Right kidney (tissue), 9 donors: ENCODE results near the gene GMCL1.
"Not testable (repeated sequence)": the region's sequence is repeated elsewhere in the genome, so short reads cannot be mapped to it uniquely, and the experiment has no call there.

Experiments
- DNase-seq: peaks from one replicate; pipeline ENCODE4 v3.0.0-alpha.2; 2016
- long read RNA-seq, 8 donors: transcript quantifications; one replicate each; lab custom pipeline, GENCODE V29; 2026

Gene GMCL1, protein sequence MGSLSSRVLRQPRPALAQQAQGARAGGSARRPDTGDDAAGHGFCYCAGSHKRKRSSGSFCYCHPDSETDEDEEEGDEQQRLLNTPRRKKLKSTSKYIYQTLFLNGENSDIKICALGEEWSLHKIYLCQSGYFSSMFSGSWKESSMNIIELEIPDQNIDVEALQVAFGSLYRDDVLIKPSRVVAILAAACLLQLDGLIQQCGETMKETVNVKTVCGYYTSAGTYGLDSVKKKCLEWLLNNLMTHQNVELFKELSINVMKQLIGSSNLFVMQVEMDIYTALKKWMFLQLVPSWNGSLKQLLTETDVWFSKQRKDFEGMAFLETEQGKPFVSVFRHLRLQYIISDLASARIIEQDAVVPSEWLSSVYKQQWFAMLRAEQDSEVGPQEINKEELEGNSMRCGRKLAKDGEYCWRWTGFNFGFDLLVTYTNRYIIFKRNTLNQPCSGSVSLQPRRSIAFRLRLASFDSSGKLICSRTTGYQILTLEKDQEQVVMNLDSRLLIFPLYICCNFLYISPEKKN
- long read RNA-seq, donor 1, full-length matches to known transcripts, result 15 of 15 reads
- long read RNA-seq, donor 1, partial matches to known transcripts, result 0 of 15 reads
- long read RNA-seq, donor 1, other reads (novel, unspliced or antisense), result 0 of 15 reads
- long read RNA-seq, donor 2, full-length matches to known transcripts, result 8 of 8 reads
- long read RNA-seq, donor 2, partial matches to known transcripts, result 0 of 8 reads
- long read RNA-seq, donor 2, other reads (novel, unspliced or antisense), result 0 of 8 reads
- long read RNA-seq, donor 3, full-length matches to known transcripts, result 5 of 5 reads
- long read RNA-seq, donor 3, partial matches to known transcripts, result 0 of 5 reads
- long read RNA-seq, donor 3, other reads (novel, unspliced or antisense), result 0 of 5 reads
- long read RNA-seq, donor 4, full-length matches to known transcripts, result 9 of 9 reads
- long read RNA-seq, donor 4, partial matches to known transcripts, result 0 of 9 reads
- long read RNA-seq, donor 4, other reads (novel, unspliced or antisense), result 0 of 9 reads
- long read RNA-seq, donor 5, full-length matches to known transcripts, result 17 of 30 reads
- long read RNA-seq, donor 5, partial matches to known transcripts, result 13 of 30 reads
- long read RNA-seq, donor 5, other reads (novel, unspliced or antisense), result 0 of 30 reads
- long read RNA-seq, donor 6, full-length matches to known transcripts, result 8 of 28 reads
- long read RNA-seq, donor 6, partial matches to known transcripts, result 20 of 28 reads
- long read RNA-seq, donor 6, other reads (novel, unspliced or antisense), result 0 of 28 reads
- long read RNA-seq, donor 7, full-length matches to known transcripts, result 12 of 12 reads
- long read RNA-seq, donor 7, partial matches to known transcripts, result 0 of 12 reads
- long read RNA-seq, donor 7, other reads (novel, unspliced or antisense), result 0 of 12 reads
- long read RNA-seq, donor 8, full-length matches to known transcripts, result 9 of 9 reads
- long read RNA-seq, donor 8, partial matches to known transcripts, result 0 of 9 reads
- long read RNA-seq, donor 8, other reads (novel, unspliced or antisense), result 0 of 9 reads

DNA sequence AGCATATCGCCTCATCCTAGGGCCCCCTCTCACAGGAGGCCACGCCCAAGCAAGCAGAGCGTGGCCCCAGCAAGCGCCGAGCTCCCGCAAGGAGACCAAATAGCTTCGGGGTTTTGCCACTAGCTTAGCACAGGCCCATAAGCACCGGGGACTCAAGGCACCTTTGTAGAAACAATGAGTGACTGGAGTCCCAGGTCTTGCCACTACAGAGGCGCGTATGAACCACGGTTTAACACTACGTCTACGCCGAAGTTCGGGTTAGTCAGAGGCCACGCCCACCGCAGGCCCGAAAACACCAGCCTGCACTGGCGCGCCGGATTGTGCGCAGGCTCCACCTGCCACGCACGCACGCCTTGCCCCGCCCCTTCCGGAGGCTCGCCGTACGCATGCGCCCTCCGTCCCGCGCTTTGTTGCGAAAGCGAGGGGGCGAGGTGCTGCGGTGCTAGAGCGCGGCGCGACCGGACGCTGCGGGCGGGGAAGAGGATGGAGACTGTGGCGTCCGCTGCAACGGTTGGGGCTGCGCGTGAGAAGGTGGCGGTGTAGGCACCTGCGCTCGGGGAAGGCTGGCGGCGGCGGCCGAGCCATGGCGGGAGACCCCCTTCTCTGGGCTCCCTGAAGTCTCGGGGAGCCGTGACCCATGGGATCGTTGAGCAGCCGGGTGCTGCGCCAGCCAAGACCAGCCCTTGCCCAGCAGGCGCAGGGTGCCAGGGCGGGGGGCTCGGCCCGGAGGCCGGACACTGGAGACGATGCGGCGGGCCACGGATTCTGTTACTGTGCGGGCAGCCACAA is at the start of gene GMCL1:
Gene GMCL1, plus strand, starts transcription at position 405 of the 789 bp plus-strand sequence. Its CDS starts 233 bp downstream, at position 638.
- DNase-seq, result peak; percentile 99

GRCh38 chr2:69780921-69781320 is 48.5 kb upstream of the GMCL1 start:
- DNase-seq, result no peak

DNA sequence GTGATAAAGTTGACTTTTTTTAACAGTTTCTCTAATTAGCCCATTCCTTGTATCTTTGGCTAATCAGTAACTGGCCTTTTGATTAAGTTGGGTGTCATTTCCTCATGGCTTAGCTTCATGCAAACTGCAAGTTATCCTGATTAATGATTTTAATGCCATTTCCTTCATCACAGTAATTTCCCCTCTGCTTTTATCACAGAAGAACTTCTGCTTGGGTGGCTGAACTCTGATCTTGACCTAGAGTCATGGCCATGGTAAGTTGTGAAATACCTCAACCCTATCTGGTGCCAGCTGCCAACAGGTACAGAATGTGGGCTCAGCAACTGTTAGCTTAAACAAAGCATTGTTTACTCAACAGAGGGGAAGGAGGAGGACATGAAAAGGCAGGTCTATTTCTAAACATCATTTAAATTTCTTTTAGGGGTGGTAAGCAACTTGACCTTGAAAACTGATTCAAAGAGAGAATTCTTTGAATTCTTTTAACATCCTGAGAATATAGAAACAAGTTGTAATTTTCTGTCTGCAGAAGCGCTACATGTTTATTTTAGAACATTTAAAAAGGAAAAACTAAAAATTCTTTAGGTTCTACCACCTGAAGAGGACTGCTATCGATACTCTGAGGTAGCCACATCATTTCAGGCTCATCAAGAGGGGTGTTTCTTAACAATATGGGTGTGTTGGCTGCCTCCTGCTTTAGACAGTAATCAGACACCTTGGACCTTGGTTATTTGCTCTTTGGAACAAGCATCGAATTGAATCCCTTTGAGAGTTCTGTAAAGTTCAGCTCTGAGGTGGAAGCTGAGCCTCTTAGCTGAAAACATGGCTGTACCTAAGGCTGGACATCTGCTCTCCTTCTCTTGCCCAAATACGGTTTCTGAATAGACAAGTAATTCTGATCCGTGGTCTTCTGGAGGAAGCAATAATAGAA is 47.9 kb upstream of the GMCL1 start:
- DNase-seq, result peak; percentile 34

- DNase-seq, result no peak
Measured at GRCh38 chr2:69784228-69784627, 45.2 kb upstream of the GMCL1 start.

DNA sequence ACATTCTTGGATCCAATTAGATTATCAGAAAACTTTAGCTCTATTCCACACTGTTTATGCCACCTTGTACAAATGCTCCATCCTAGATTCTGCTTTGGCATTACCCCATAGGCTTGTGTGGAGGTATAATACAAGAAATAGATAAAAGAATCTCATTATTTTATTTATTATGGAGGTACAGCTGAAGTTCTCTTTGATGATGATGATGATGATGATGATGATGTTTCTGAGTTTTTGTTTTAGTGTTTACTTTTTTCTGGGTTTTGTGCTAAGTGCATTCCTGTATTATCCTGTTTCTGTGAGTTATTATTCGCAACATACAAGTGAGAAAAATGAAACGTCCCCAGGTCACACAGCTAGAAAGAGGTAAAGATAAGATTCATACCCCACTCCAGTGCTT is 44.1 kb upstream of the GMCL1 start:
- no peak for DNase-seq

- DNase-seq, result no peak
Measured at GRCh38 chr2:69786052-69786560, 43.4 kb upstream of the GMCL1 start.

DNA sequence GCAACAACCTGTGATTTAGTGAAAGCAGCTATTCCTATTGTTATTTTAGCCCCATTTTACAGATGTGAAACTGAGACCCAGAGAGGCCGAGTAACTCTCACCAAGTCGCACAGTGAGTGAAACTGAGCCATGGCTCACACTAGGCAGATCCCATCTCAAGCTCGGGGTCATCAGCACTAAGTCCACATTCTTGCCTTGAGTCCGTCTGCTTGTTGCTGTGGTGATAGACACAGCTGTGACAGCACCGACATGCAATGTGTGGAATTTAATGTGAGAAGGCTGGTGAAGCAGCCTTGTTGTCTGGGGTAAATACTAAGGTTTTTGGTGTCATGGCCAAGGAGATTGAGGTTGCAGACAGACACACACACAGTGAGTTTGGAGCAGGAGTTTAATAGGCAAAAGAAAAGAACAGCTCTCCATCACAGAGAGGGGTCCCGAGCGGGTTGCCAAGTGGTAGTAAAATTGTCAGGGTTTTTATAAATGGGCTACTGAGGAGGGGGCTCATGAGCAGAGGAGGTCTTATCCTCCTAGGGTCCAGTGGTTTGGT is 40.2 kb upstream of the GMCL1 start:
- peak; percentile 69 for DNase-seq

DNA sequence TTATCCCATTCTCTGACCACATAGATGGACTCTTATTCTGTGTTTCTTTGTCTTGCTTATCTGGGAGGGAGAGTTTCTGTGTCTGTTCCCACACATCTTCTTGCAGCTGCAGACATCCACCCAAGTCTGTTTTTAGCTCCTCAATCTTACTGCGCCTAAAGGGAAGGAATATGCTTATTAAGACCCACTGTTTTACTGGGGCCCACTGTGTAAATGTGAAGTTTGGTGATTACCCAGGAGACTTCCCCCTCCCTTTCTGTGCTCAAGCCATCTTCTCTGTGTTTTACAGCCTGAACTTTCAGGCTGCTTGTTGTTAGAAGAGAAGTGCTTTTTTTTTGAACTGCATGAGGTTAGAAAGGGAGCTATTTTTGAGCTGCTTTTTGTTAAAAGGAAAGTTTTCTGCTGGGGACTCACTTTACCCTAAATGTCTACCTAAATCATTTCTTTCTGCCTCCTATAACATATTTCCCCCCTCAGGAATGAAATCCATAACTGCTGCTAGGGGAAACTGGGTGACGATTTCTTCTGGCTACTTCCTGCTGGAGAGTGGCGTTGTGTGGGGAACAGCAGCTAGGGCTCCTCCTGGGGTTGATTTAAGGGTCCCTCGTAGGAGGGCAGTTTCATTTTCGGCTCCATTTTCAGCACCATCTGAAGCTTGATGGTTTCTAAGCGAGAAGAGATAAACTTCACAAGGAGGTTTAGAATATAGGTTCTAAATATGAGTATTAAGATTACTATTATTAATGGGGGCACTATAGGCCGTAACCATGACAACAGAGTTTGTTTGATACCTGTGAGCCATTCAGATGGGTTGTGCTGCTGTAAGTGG is 39.5 kb upstream of the GMCL1 start:
- peak; percentile 73 for DNase-seq

- DNase-seq, result no peak
Measured at GRCh38 chr2:69790601-69790959, 38.9 kb upstream of the GMCL1 start.

DNA sequence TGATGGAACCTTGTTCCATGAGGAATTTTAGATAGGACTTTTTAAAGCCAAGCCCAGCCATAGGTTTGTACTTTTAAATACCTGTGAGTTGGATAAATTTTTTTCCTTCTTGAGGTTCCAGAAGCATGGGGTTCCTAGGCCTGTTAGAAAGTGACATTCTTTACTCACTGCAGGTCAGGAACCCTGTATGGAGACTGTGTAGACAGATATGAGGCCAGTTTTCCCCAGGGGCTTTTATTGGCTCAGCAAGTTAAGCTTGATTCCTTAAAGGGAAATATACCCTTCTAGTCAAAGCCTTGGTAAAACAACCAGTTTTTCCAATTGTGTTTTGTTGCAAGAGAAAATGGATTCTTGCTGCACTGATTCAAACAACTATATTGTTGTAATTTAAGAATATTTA is 38.4 kb upstream of the GMCL1 start:
- DNase-seq, result no peak

GRCh38 chr2:69796174-69796573 is 33.3 kb upstream of the GMCL1 start:
- DNase-seq, result no peak

DNA sequence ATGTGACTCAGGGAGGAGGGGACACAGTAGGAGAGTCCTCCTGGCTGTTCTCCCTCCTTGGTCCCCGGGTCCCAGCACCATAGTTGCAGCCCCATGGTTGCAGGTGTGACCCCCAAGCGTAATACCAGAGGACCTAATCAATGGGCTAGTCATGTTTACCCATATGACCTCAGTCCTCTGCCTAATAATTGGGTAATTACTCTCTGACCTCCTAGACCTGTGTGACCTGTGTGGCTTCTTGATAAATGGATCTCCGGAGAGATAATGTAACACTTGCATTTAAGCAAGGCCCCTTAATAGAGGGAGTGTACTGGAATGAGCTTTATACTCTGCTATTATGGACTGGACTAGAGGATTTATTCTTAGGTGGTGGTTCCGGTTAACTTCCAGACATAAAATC is 32.2 kb upstream of the GMCL1 start:
- no peak for DNase-seq

GRCh38 chr2:69797836-69798289 is 31.6 kb upstream of the GMCL1 start:
- peak; percentile 55 for DNase-seq

DNA sequence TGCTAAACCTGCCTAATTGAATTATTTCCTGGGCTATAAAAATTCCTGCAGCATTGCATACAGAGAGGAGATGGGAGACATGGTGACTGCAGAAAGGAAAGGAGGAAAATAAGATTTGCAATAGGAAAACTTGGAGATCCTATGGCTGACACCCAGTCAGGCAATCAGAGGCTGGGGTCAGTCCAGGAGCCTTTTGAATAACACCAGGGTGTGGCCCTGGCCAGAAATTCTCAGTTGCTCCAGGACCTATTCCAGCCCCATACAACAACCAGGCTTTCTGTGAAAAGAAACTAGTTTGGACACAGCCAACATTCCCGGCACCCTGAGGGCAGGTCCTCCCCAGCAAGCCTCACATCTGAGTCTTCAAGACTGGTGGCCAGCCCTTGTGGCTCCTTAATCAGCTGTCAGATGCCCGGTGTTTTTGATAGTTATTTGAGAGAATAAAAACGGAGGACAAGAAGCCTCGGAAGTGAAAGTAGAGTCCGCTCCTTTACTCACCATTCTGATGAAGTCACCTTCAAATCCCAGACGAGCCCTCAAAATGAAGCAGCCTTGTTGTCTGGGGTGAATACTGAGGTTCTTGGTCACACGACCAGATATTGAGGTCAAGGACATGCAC is 31.1 kb upstream of the GMCL1 start:
- DNase-seq, result peak; percentile 71

GRCh38 chr2:69798909-69799526 is 30.4 kb upstream of the GMCL1 start:
- peak; percentile 74 for DNase-seq

DNA sequence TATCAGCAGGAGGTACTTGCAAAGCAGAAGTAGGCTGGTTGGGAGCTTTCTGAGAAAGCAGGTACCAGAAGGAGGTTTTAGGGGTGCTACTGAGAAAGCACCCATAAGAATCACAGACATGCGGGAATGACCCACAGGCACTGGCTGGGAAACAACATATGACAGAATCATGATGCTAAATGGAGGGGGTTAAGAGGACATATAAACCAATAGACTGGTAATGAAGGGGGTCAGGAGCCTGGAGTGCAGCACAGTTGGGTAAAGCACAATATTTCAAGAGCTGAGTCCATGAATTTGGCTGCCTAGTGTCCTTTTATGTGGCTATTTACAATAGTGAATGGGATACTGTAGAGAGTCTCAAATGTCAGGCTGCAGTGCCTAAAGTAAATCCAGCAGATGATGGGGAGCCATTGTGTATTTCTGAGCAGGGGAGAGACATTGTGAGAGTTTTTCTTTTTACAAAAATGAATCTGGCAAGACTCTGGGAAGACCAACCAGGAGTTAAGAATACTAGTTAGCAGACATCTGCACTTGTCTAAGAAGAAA is 27.6 kb upstream of the GMCL1 start:
- DNase-seq, result no peak

DNA sequence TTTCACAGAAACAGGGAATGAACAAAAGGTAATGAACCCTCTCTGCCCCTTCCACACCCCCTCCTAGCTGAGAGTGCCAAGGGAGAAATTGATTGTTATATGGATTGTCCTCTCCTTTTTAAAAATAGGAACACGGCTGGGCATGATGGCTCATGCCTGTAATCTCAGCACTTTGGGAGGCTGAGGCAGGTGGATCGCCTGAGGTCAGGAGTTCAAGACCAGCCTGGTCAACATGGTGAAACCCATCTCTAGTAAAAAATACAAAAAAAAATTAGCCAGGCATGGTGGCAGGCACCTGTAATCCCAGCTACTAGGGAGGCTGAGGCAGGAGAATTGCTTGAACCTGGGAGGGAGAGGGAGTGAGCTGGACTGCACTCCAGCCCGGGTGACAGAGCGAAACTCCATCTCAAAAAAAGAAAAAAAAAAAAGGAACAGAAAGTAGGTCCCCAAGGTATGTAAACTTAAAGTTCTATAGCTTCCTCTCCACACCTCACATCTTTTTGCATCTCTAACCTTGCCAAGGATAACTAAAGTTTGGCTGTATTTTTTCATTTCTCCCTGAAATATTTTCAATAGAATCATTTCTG is 26.6 kb upstream of the GMCL1 start:
- DNase-seq, result not testable (repeated sequence)
